ENCODE results near the gene GPC3. TPM values are rescaled to one million over a fixed set of nuclear protein-coding genes. Genes with fewer than 3 reads are reported as not detected.

Gene GPC3
- total RNA-seq, 1 donor from 2014 or later: 3.7 TPM

Small RNA genes lying within 50 kb of the gene (small RNA-seq; reads per million reads assigned to genes)
- not detected for gene RNU6-203P (ENCODE audit: low replicate concordance)
